ENCODE measurements around the gene SRRM2. TPM values are rescaled to one million over a fixed set of nuclear protein-coding genes. Genes with fewer than 3 reads are reported as not detected.

Gene SRRM2
- total and polyA plus RNA-seq, 2 donors: 42.4 to 690 TPM

DNA sequence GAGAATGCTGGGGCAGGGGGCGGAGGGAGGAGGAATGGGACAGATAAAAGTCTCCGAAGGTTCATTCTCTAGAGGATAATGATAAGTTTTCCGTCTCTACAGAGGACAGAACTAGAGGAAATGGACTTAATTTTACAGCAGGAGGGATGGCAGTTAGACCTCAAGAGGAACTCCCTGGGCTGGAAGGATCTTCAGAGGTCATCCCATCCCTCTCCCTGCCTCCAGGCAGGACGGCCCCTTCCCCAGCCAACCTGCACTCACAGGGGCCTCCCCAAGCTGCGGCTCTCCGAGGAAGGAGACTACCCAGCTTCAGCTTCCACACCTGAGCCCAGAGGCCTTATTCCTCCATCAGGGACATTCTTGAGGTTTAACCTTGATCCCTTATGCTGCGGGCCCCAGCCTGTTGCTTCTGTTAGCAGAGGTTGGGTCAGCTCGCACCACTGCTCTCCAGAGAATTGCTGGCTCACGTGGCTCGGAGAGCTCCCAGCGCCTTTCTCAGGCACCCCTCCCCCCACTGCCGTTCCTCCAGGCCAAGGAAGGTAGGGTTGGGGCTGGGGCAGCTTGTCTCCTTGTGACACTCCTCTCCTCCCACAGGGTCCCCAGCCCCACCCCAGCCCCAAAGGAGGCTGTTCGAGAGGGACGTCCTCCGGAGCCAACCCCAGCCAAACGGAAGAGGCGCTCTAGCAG, 16.1 kb downstream of the SRRM2 start:
- Histone ChIP-seq H3K4me3 (ENCODE audit: low read length in 2 of 2) (no peak overlapping the region), H3K9me3 (ENCODE audit: control insufficient read depth in 2 of 2, insufficient read depth in 1 of 2, low read length in 1 of 2) (peaks cover 0 to 3% of the 10 kb centered on the region in 2 donors), H3K4me1 (ENCODE audit: control insufficient read depth in 2 of 2, insufficient read depth in 2 of 2, low read length in 2 of 2) (no peaks in the 10 kb centered on the region), H3K27me3 (ENCODE audit: control insufficient read depth in 2 of 2, insufficient read depth in 1 of 2, low read length in 1 of 2) (no peaks in the 10 kb centered on the region), H3K36me3 (ENCODE audit: control insufficient read depth in 2 of 2, insufficient read depth in 2 of 2, low read length in 1 of 2) (peaks cover 94 to 98% of the 10 kb centered on the region in 2 donors), H3K27ac (ENCODE audit: low read depth in 1 of 2, low read length in 1 of 2) (no peak overlapping the region)
- no peak for DNase-seq (ENCODE audit: low read depth in 6 of 9, low spot score in 9 of 9)
- 96% methylated on average over 17 of the region's 17 CpGs for WGBS

DNA sequence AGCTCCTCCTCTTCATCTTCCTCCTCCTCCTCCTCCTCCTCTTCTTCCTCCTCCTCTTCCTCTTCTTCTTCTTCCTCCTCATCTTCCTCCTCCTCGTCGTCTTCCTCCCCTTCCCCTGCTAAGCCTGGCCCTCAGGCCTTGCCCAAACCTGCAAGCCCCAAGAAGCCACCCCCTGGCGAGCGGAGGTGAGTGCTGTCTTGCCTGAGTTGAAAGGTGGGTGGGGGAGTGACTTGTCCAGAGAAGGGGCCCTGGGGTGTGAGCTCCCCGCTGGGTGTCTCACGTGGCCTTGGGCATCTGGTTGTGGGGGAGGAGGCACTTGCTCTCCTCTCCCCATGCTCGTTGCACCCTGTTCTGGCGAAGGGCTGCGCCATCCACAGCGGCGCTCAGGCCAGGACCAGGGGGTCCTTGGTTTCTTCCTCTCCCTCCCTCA, 16.7 kb downstream of the SRRM2 start:
- Histone ChIP-seq H3K4me1 (ENCODE audit: control insufficient read depth in 2 of 2, insufficient read depth in 2 of 2, low read length in 2 of 2) (no peaks in the 10 kb centered on the region), H3K27ac (ENCODE audit: low read depth in 1 of 2, low read length in 1 of 2) (peak overlapping the region in 1 of 2 donors; percentile 25), H3K9me3 (ENCODE audit: control insufficient read depth in 2 of 2, insufficient read depth in 1 of 2, low read length in 1 of 2) (peaks cover 0 to 3% of the 10 kb centered on the region in 2 donors), H3K4me3 (ENCODE audit: low read length in 2 of 2) (no peak overlapping the region), H3K36me3 (ENCODE audit: control insufficient read depth in 2 of 2, insufficient read depth in 2 of 2, low read length in 1 of 2) (peaks cover 88 to 95% of the 10 kb centered on the region in 2 donors), H3K27me3 (ENCODE audit: control insufficient read depth in 2 of 2, insufficient read depth in 1 of 2, low read length in 1 of 2) (no peaks in the 10 kb centered on the region)
- no peak for DNase-seq (ENCODE audit: low read depth in 6 of 9, low spot score in 9 of 9)
- WGBS: 97% methylated on average over 11 of the region's 11 CpGs

DNA sequence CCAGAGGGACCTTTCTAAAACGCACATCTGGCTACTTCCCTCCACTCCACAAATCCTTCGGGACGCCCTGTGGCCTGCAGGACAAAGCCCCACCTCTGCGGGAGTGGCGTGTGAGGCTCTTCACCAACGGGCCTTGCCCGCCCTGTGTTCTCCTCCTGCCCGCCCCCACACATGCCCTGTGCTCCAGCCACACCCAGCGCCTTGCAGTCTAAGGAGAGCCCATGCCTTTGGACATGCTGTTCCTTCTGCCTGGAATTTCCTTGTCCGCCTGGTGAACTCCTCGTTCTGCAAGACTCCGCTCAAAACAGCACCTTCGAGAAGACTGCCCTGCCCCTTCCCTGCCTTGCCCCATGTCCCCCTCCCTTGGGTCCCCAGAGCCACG, 17.2 kb downstream of the SRRM2 start:
- WGBS: 94% methylated on average over 14 of the region's 14 CpGs
- no peaks in the 10 kb centered on the region for H3K4me1 ChIP-seq (ENCODE audit: control insufficient read depth in 2 of 2, insufficient read depth in 2 of 2, low read length in 2 of 2)
- no peak overlapping the region for H3K4me3 ChIP-seq (ENCODE audit: low read length in 2 of 2)
- DNase-seq (ENCODE audit: low read depth in 6 of 9, low spot score in 9 of 9): no peak
- H3K27ac ChIP-seq (ENCODE audit: low read depth in 1 of 2, low read length in 1 of 2): no peak overlapping the region
- no peaks in the 10 kb centered on the region for H3K27me3 ChIP-seq (ENCODE audit: control insufficient read depth in 2 of 2, insufficient read depth in 1 of 2, low read length in 1 of 2)
- peaks cover 0 to 3% of the 10 kb centered on the region in 2 donors for H3K9me3 ChIP-seq (ENCODE audit: control insufficient read depth in 2 of 2, insufficient read depth in 1 of 2, low read length in 1 of 2)
- H3K36me3 ChIP-seq (ENCODE audit: control insufficient read depth in 2 of 2, insufficient read depth in 2 of 2, low read length in 1 of 2): peaks cover 87 to 95% of the 10 kb centered on the region in 2 donors

DNA sequence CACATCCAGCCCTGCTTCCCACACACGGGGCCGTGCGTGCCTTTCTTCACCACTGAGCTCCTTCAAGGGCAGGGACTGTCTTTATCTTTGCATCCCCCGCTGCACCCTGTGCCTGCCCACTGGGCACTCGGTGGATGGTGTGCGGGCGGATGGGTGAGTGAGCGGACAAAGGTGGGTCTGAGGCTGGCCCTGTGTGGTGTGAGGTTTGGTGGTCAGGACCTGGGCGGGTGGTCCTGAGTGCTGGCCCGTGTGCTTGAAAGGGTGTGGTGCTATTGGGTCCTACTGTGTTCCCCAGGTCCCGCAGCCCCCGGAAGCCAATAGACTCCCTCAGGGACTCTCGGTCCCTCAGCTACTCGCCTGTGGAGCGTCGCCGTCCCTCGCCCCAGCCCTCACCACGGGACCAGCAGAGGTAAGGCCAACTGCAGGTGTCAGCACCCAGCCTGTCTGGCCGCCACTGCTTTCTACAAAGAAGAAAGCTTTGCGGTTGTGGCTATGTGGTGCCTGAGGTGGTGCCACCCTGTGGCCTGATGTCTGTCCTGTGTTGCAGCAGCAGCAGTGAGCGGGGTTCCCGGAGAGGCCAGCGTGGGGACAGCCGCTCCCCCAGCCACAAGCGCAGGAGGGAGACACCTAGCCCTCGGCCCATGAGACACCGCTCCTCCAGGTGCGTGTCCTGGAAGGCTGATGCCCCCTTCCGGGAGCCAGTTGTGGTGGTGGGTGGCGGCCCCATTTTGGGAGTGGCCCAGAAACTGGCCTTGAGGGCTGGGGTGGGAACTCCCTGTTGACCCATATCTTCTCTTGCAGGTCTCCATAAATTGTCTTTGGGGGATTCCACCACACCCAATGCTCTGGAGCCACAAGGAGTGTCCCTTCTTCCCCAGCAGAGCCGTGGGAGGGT, 17.9 kb downstream of the SRRM2 start:
- H3K4me3 ChIP-seq (ENCODE audit: low read length in 2 of 2): no peak overlapping the region
- 97% methylated on average over 32 of the region's 32 CpGs for WGBS
- peaks cover 87 to 95% of the 10 kb centered on the region in 2 donors for H3K36me3 ChIP-seq (ENCODE audit: control insufficient read depth in 2 of 2, insufficient read depth in 2 of 2, low read length in 1 of 2)
- no peaks in the 10 kb centered on the region for H3K27me3 ChIP-seq (ENCODE audit: control insufficient read depth in 2 of 2, insufficient read depth in 1 of 2, low read length in 1 of 2)
- no peak overlapping the region for H3K27ac ChIP-seq (ENCODE audit: low read depth in 1 of 2, low read length in 1 of 2)
- no peak for DNase-seq (ENCODE audit: low read depth in 6 of 9, low spot score in 9 of 9)
- H3K4me1 ChIP-seq (ENCODE audit: control insufficient read depth in 2 of 2, insufficient read depth in 2 of 2, low read length in 2 of 2): peaks cover 1 to 2% of the 10 kb centered on the region in 2 donors
- H3K9me3 ChIP-seq (ENCODE audit: control insufficient read depth in 2 of 2, insufficient read depth in 1 of 2, low read length in 1 of 2): peaks cover 0 to 3% of the 10 kb centered on the region in 2 donors

DNA sequence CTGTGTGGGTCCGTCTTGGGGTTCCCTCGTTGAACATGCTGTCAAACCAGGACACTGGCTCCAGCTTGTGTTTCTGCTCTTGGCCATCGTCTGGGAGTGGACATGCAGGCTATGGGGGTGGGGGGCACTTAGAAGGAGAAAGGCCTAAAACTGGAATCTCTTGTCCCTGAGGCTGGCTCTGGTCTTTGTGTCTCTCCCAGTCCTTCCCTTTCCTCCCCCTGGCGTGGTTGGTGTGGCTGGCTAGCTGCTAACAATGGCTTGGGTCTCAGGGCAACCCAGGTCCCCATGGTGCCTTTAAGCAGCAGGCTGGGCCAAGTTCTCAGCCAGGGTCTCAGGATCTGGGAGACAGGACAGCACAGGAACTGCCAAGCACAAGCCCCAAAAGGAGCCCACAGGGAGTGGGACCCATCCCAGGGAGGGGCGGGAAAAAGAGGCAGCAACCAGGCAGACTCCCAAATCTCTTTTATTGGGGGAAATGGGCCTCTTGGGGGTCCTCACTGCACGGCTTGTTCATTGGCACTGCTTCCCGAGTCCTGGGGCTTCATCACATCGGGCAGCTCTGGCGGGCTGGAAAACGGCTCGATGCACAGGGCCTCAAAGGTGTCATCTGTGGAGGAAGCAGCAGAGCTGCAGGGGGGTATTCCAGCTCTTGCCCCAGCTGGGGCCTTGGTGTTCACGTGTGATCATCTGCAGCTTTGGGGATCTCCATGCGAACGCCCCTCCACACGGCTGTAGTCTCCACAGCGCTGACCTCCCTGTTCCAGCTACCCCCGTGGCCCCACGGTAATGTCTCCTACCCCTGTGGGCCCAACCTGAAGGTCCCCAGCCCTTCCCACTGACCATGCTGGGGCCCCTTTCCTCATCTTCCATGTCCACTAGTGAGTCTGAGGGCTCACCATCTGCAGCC, 19.3 kb downstream of the SRRM2 start:
- H3K36me3 ChIP-seq (ENCODE audit: control insufficient read depth in 2 of 2, insufficient read depth in 2 of 2, low read length in 1 of 2): peaks cover 74 to 83% of the 10 kb centered on the region in 2 donors
- no peak overlapping the region for H3K4me3 ChIP-seq (ENCODE audit: low read length in 2 of 2)
- H3K27ac ChIP-seq (ENCODE audit: low read depth in 1 of 2, low read length in 1 of 2): no peak overlapping the region
- no peaks in the 10 kb centered on the region for H3K9me3 ChIP-seq (ENCODE audit: control insufficient read depth in 2 of 2, insufficient read depth in 1 of 2, low read length in 1 of 2)
- DNase-seq (ENCODE audit: low read depth in 6 of 9, low spot score in 9 of 9): no peak
- H3K27me3 ChIP-seq (ENCODE audit: control insufficient read depth in 2 of 2, insufficient read depth in 1 of 2, low read length in 1 of 2): no peaks in the 10 kb centered on the region
- 96% methylated on average over 18 of the region's 18 CpGs for WGBS
- peaks cover 11 to 14% of the 10 kb centered on the region in 2 donors for H3K4me1 ChIP-seq (ENCODE audit: control insufficient read depth in 2 of 2, insufficient read depth in 2 of 2, low read length in 2 of 2)

DNA sequence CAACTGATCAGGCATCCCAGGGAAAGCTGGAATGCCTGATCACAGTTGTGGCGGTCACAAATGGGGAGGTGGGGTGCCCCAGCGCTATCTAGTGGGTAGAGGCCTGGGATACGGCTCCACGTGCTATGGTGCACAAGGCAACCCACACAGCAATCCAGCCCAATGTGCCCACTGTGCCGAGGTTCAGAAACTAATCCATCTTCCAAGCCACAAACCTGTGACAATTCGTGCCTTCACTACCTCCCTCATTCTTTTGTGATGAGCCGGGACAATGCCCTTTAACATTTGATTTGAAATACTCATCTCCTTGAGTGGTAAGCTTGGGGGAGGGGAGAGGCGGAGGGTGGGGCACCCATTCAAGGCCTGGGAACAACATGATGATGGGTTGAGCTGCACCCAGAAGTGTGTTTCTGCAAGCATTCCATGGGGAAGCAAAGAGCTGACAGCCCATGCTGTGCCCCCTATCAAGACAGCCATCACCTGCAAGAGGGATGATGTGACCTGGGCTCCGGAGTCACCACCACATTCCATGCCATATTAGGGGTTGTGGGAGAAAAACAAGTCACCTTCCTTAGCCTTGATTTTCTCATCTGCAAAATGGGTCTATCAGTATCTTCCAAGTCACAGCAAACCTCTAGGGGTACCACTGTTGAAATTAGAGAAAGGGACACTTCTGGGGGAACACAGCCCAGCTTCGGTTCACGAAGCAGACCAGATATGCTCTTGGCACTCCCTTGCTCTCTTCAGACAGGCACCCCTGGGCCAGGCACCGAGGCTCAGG, 20.9 kb downstream of the SRRM2 start:
- Histone ChIP-seq H3K9me3 (ENCODE audit: control insufficient read depth in 2 of 2, insufficient read depth in 1 of 2, low read length in 1 of 2) (peaks cover 0 to 9% of the 10 kb centered on the region in 2 donors), H3K36me3 (ENCODE audit: control insufficient read depth in 2 of 2, insufficient read depth in 2 of 2, low read length in 1 of 2) (peaks cover 58 to 67% of the 10 kb centered on the region in 2 donors), H3K4me1 (ENCODE audit: control insufficient read depth in 2 of 2, insufficient read depth in 2 of 2, low read length in 2 of 2) (peaks cover 13 to 18% of the 10 kb centered on the region in 2 donors), H3K27ac (ENCODE audit: low read depth in 1 of 2, low read length in 1 of 2) (no peak overlapping the region), H3K4me3 (ENCODE audit: low read length in 2 of 2) (no peak overlapping the region), H3K27me3 (ENCODE audit: control insufficient read depth in 2 of 2, insufficient read depth in 1 of 2, low read length in 1 of 2) (no peaks in the 10 kb centered on the region)
- WGBS: 95% methylated on average over 12 of the region's 12 CpGs
- no peak for DNase-seq (ENCODE audit: low read depth in 6 of 9, low spot score in 9 of 9)

DNA sequence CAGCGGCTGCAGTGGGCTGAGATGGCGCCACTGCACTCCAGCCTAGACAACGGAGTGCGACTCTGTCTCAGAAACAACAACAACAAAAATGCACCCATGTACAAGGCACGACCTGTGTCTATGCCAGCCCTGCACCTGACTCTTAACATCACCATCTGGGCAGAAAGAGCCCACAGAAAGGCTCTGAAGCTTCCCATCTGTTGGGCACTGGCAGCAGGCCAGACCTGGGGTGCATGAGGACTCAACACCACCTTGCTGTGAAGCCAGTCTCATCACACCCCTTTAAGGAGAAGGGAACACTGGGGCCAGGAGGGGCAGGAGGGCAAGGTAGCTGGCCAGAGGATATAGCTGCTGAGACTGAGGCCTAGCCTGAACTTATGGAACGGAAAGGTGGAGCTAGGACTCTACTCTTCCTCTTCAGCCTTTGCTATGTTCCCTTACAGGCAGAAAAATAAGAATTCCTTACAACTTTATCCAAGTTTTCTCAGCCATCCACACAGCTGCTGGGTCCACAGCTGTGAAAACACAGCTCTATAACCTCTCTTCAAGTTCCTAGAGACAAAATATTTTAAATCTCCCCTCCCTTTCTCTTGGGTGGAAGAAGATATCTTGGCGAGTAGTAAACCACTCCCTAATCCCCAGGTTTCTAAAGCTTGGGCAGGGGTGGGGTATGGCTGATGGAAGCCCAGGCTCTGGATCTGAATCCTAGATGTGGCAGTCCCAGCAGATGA, 21.9 kb downstream of the SRRM2 start:
- H3K36me3 ChIP-seq (ENCODE audit: control insufficient read depth in 2 of 2, insufficient read depth in 2 of 2, low read length in 1 of 2): peaks cover 48 to 57% of the 10 kb centered on the region in 2 donors
- WGBS: 82% methylated on average over 7 of the region's 7 CpGs

More for the DNA sequence above, 21.9 kb downstream of the SRRM2 start:
- Histone ChIP-seq H3K4me1 (ENCODE audit: control insufficient read depth in 2 of 2, insufficient read depth in 2 of 2, low read length in 2 of 2) (peaks cover 19 to 25% of the 10 kb centered on the region in 2 donors), H3K27ac (ENCODE audit: low read depth in 1 of 2, low read length in 1 of 2) (no peak overlapping the region), H3K4me3 (ENCODE audit: low read length in 2 of 2) (no peak overlapping the region), H3K9me3 (ENCODE audit: control insufficient read depth in 2 of 2, insufficient read depth in 1 of 2, low read length in 1 of 2) (peaks cover 0 to 11% of the 10 kb centered on the region in 2 donors), H3K27me3 (ENCODE audit: control insufficient read depth in 2 of 2, insufficient read depth in 1 of 2, low read length in 1 of 2) (no peaks in the 10 kb centered on the region)
- no peak for DNase-seq (ENCODE audit: low read depth in 6 of 9, low spot score in 9 of 9)

All from thymus (tissue), 11 donors.